Measurements from ENCODE around the gene LNX1. TPM values are rescaled to one million over a fixed set of nuclear protein-coding genes. Genes with fewer than 3 reads are reported as not detected.

The LNX1 gene
- polyA plus RNA-seq, 1 donor (not counting 4 experiments of a cell fraction or from before 2014, with no cell fraction given), result 0.22 TPM

DNA sequence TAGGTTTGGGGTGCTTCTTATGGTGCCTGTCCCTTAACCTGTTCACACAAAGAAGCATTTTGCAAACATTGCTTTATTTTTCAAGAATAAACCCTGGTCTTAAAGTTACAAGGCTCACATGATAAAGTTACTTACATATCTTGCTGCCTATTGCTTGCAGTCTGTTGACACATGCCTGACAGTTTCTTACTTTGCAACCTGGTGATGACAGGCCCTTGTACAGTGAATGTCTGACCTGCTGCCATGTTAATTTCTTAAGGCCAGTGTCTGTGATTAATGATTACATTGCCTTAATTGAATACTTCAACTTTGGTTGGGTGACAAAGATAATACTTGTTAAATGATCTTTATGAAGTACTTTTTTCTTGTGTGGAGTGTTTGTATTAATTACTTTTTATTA, 163.9 kb downstream of the LNX1 start:
- no peak overlapping the region for H3K9ac ChIP-seq (ENCODE audit: control insufficient read depth, extremely low read depth, insufficient read depth, low read length)
- no peaks in the 10 kb centered on the region for H3K9me1 ChIP-seq (ENCODE audit: control insufficient read depth, extremely low read depth, insufficient read depth, low read length)
- H3K27ac ChIP-seq (ENCODE audit: control insufficient read depth, insufficient read depth, low read length), result no peak overlapping the region
- no peak for DNase-seq (ENCODE audit: low read depth, low spot score)
- H3K79me2 ChIP-seq (ENCODE audit: control insufficient read depth, insufficient read depth, low read length), result no peaks in the 10 kb centered on the region
- no peak overlapping the region for H3K4me3 ChIP-seq (ENCODE audit: control insufficient read depth in 2 of 3, extremely low read depth in 1 of 3, insufficient read depth in 2 of 3, low read depth in 1 of 3, low read length in 3 of 3)
- H3K4me2 ChIP-seq (ENCODE audit: control insufficient read depth, extremely low read depth, insufficient read depth, low read depth, low read length), result no peak overlapping the region
- no peaks in the 10 kb centered on the region for H3K4me1 ChIP-seq (ENCODE audit: control insufficient read depth, extremely low read depth, insufficient read depth, low read length)
- no peaks in the 10 kb centered on the region for H3K27me3 ChIP-seq (ENCODE audit: control insufficient read depth, extremely low read depth, insufficient read depth, low read length)
- no peak overlapping the region for H2AFZ ChIP-seq (ENCODE audit: control insufficient read depth, low read length)
- FAIRE-seq, result no peak
- no peaks in the 10 kb centered on the region for H3K9me3 ChIP-seq (ENCODE audit: control insufficient read depth, low read depth, low read length)
- TF ChIP-seq, protein P1, sequence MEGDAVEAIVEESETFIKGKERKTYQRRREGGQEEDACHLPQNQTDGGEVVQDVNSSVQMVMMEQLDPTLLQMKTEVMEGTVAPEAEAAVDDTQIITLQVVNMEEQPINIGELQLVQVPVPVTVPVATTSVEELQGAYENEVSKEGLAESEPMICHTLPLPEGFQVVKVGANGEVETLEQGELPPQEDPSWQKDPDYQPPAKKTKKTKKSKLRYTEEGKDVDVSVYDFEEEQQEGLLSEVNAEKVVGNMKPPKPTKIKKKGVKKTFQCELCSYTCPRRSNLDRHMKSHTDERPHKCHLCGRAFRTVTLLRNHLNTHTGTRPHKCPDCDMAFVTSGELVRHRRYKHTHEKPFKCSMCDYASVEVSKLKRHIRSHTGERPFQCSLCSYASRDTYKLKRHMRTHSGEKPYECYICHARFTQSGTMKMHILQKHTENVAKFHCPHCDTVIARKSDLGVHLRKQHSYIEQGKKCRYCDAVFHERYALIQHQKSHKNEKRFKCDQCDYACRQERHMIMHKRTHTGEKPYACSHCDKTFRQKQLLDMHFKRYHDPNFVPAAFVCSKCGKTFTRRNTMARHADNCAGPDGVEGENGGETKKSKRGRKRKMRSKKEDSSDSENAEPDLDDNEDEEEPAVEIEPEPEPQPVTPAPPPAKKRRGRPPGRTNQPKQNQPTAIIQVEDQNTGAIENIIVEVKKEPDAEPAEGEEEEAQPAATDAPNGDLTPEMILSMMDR (optimal IDR thresholded peaks at IDR 0.05 in 1 of 3, IDR thresholded peaks at IDR 0.05 in 1 of 3, conservative IDR thresholded peaks at IDR 0.05 in 1 of 3; ENCODE audit: extremely low read depth in 1 of 3, insufficient read depth in 2 of 3, low read length in 3 of 3), result no peak
- no peak for TF ChIP-seq EZH2 (IDR thresholded peaks at IDR 0.05; ENCODE audit: low read length)
- H4K20me1 ChIP-seq (ENCODE audit: control insufficient read depth, extremely low read depth, insufficient read depth, low read length), result no peaks in the 10 kb centered on the region
- dilution Hi-C loops (cut with MboI; ENCODE audit: extremely low pct_ligation_motif_present, low sequenced_read_pairs), result no loop called here
- peaks cover 4 to 5% of the 10 kb centered on the region in 2 experiments for H3K36me3 ChIP-seq (ENCODE audit: control insufficient read depth in 2 of 2, extremely low read depth in 1 of 2, insufficient read depth in 2 of 2, low read length in 2 of 2)

DNA sequence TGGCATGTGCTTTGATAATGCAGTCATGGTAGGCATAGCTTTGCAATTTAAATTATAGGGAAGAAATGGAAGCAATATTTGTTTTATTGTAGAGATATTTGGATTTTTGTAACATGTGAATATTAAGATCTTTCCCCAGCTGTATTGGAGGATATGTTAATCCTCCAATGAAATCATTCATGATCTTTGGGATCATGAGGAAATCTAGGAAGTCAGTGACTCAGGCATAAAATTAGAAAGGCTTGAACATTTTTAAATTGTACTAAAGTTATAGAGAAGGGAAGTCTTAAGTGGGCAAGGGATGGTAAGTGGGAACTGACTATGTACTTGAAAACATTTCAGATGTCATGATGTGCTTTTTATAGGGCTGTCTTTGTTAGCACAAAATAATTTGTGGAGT, 167.0 kb downstream of the LNX1 start:
- H3K36me3 ChIP-seq (ENCODE audit: control insufficient read depth in 2 of 2, extremely low read depth in 1 of 2, insufficient read depth in 2 of 2, low read length in 2 of 2), result peaks cover 2 to 4% of the 10 kb centered on the region in 2 experiments
- no peak overlapping the region for H3K4me3 ChIP-seq (ENCODE audit: control insufficient read depth in 2 of 3, extremely low read depth in 1 of 3, insufficient read depth in 2 of 3, low read depth in 1 of 3, low read length in 3 of 3)
- H3K27ac ChIP-seq (ENCODE audit: control insufficient read depth, insufficient read depth, low read length), result no peak overlapping the region
- H3K27me3 ChIP-seq (ENCODE audit: control insufficient read depth, extremely low read depth, insufficient read depth, low read length), result no peaks in the 10 kb centered on the region
- dilution Hi-C loops (cut with MboI; ENCODE audit: extremely low pct_ligation_motif_present, low sequenced_read_pairs), result no loop called here
- TF ChIP-seq, protein P1 (optimal IDR thresholded peaks at IDR 0.05 in 1 of 3, IDR thresholded peaks at IDR 0.05 in 1 of 3, conservative IDR thresholded peaks at IDR 0.05 in 1 of 3; ENCODE audit: extremely low read depth in 1 of 3, insufficient read depth in 2 of 3, low read length in 3 of 3), result no peak
- H3K79me2 ChIP-seq (ENCODE audit: control insufficient read depth, insufficient read depth, low read length), result no peaks in the 10 kb centered on the region
- FAIRE-seq, result no peak
- H3K4me1 ChIP-seq (ENCODE audit: control insufficient read depth, extremely low read depth, insufficient read depth, low read length), result no peaks in the 10 kb centered on the region
- no peaks in the 10 kb centered on the region for H3K9me1 ChIP-seq (ENCODE audit: control insufficient read depth, extremely low read depth, insufficient read depth, low read length)
- H3K9me3 ChIP-seq (ENCODE audit: control insufficient read depth, low read depth, low read length), result no peaks in the 10 kb centered on the region
- H3K9ac ChIP-seq (ENCODE audit: control insufficient read depth, extremely low read depth, insufficient read depth, low read length), result no peak overlapping the region
- no peak overlapping the region for H2AFZ ChIP-seq (ENCODE audit: control insufficient read depth, low read length)
- H4K20me1 ChIP-seq (ENCODE audit: control insufficient read depth, extremely low read depth, insufficient read depth, low read length), result no peaks in the 10 kb centered on the region
- no peak overlapping the region for H3K4me2 ChIP-seq (ENCODE audit: control insufficient read depth, extremely low read depth, insufficient read depth, low read depth, low read length)
- no peak for DNase-seq (ENCODE audit: low read depth, low spot score)
